Measurements from ENCODE around the gene VAV2. TPM values are rescaled to one million over a fixed set of nuclear protein-coding genes. Genes with fewer than 3 reads are reported as not detected.

The VAV2 gene
- total and polyA plus RNA-seq, 2 experiments from 2014 or later: 8.1 to 28.9 TPM

- Histone ChIP-seq H4K20me1 (replicated peaks; ENCODE audit: insufficient read depth) (peaks cover 13% of the 10 kb centered on the region; the same call in 1 of the 2 replicates), H2AFZ (no peak overlapping the region), H3K79me2 (replicated peaks; ENCODE audit: insufficient read depth) (peaks cover 71% of the 10 kb centered on the region), H3K27ac (ENCODE audit: low read depth) (no peak overlapping the region), H3K4me2 (no peak overlapping the region), H3F3A (replicated peaks; ENCODE audit: low read depth) (no peaks in the 10 kb centered on the region), H3K36me3 (ENCODE audit: insufficient read depth) (no peaks in the 10 kb centered on the region), H3K27me3 (ENCODE audit: insufficient read depth) (no peaks in the 10 kb centered on the region), H3K4me3 (no peak overlapping the region), H3K4me1 (ENCODE audit: insufficient read depth) (no peaks in the 10 kb centered on the region), H3K9me2 (ENCODE audit: insufficient read depth) (no peaks in the 10 kb centered on the region)
- no peak for DNase-seq (ENCODE audit: low spot score)
- Mint-ChIP-seq H3K36me3 (ENCODE audit: low read depth) (no peaks in the 10 kb centered on the region), H3K4me3 (no peak overlapping the region), H3K27ac (no peak overlapping the region), H3K4me1 (peaks cover 15% of the 10 kb centered on the region), H3K9me3 (no peaks in the 10 kb centered on the region; the same call in 2 of the 3 replicates), H3K27me3 (ENCODE audit: insufficient read depth, low read depth, poor library complexity) (peaks cover 15% of the 10 kb centered on the region)
- TF ChIP-seq CTCF (conservative IDR thresholded peaks at IDR 0.05; ENCODE audit: low read depth in 2 of 2): no peak
- no peak for TF ChIP-seq ZNF114 (CRISPR knock-in tag; IDR thresholded peaks at IDR 0.05)
- TF ChIP-seq JUNB (IDR thresholded peaks at IDR 0.05; ENCODE audit: unreplicated experiment): no peak
- TF ChIP-seq CREB1 (CRISPR knock-in tag; IDR thresholded peaks at IDR 0.05; ENCODE audit: low read depth): no peak
- no peak for TF ChIP-seq NANOG (IDR thresholded peaks at IDR 0.05; ENCODE audit: borderline replicate concordance)
- TF ChIP-seq STAT1 (IDR thresholded peaks at IDR 0.05; ENCODE audit: unreplicated experiment): no peak
- no peak for TF ChIP-seq EZH2 (IDR thresholded peaks at IDR 0.05; ENCODE audit: low read depth, unreplicated experiment)
- TF ChIP-seq ZNF462 (CRISPR knock-in tag; IDR thresholded peaks at IDR 0.05): no peak
- TF ChIP-seq REST (IDR thresholded peaks at IDR 0.05; ENCODE audit: unreplicated experiment): no peak
- ATAC-seq: no peak
Measured at GRCh38 chr9:133905493-133905892, 86.6 kb downstream of the VAV2 start.

All from GM23338 (cell line).